GM19351 (cell line): ENCODE measurements around the gene NPAS3.

Experiments
- ATAC-seq: cut with Tn5 transposase; IDR thresholded peaks from one replicate; pipeline ENCODE4 v1.9.1; 2021; ENCODE audit warnings: mild to moderate bottlenecking, moderate library complexity; ENCODE audit not compliant: unreplicated experiment

The NPAS3 gene

DNA sequence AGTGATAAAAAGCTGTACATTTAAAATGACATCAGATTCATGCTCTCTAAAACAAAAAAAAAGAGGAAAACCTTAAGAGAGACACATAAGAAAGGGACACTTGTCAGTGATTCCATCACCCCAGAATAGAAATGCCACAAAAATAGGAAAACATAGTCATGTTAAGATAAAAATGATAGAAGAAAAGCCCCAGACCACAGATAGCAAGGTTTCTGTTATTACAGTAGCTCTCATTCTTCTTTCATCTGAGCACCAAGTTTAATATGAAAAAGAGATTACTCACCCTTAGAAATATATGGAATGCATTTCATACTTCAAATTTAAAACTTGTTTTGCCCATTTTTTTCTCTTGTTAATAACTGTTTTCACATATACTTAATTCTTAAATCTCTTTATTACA, 795.0 kb downstream of the NPAS3 start:
- ATAC-seq, result no peak

DNA sequence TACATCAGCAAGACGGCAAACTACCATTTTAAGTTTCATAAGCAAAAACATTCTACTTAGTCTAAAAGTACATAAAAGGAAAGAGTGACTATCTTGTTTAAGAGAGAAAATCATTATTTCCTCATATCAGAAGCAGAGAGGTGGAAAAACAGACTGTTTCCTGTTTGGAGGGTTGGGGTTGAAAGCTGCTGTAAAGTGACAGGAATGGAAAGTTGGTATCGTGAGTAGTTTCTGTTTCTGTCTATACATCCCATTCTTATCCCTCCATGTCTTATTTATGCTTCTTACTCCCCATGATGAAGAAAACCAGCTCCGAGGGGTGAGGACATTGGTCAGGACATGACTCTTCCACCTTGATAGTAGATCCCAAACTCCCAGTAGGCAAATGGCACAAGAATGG, 795.7 kb downstream of the NPAS3 start:
- ATAC-seq, result no peak

DNA sequence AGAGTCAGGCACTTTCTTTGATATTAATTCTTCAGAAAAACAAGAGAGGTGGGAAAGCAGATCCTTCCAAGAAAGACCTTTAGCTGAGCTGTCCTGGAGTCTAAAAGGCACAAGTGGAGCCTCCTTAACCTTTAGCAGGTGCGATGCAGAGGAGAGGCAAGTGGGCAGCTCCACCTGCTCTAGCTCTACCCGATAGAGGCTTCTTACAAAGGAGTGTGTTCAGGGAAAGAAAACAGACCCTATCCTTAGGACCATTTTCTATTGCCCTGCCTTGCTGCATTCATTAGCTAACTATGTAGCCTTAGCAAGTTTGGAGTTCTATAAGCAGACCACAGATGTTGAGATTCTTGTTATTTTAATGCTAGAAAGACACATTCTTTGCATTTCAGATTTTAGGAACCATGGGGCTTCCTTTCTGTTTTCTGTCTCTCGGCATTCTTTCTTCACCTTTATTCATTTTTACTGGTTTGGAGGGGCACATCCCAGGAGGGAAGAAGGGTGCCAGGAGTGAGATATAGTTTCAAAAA, 797.7 kb downstream of the NPAS3 start:
- ATAC-seq, result no peak

DNA sequence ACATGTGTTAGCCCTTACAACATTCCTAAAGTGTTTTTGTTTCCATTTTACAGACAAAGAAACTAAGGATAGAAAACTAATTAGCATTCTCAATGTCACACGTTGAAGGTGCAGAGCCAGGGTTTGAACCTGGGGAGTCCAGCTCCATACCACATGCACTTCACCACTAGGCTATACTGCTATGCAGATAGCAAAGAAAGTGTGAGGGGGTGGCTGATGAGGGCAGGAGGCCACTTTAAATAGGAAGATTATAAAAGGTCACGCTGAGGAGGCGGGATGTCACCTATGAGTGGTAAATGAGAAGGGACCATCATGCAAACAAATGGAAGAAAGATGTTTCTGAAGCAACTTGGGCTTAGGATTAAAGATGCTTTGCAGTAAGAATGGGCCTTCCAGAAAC, 798.3 kb downstream of the NPAS3 start:
- ATAC-seq, result no peak

DNA sequence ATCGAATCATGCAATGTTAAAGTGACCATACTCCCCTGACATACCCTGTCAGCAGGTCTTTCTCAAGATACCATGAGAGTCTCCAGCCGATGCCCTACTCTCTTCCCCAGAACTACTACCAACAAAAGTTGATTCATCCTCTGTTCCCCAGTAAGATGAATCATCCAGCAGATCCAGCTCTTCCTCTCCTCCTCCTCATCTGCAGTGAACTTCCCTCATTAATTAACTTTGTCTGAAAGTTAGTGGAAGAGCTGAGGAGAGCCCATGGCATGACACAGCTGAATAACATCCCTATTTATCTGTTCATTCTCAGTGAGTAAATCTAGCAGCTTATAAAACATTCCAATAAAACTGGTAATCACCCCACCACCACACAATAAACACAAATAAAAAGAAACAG, 798.8 kb downstream of the NPAS3 start:
- ATAC-seq, result no peak

DNA sequence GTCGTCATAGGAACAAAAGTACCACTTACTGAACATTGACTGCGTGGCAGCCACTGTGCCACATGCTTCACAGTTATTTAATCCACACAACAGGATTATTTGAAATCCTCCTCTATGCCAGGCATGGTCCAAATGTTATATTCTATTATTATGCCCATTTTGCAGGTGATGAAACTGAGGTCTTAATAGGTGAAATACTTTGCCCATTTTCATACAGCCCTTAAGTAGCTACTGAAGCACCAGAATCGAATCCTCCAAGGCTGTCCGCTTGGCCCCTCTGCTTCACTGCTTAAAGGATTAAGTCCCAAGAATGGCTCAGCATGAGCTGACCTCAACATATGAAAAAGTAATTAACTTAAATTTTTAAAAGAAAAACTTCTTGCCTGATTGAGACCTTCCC, 799.4 kb downstream of the NPAS3 start:
- no peak for ATAC-seq

DNA sequence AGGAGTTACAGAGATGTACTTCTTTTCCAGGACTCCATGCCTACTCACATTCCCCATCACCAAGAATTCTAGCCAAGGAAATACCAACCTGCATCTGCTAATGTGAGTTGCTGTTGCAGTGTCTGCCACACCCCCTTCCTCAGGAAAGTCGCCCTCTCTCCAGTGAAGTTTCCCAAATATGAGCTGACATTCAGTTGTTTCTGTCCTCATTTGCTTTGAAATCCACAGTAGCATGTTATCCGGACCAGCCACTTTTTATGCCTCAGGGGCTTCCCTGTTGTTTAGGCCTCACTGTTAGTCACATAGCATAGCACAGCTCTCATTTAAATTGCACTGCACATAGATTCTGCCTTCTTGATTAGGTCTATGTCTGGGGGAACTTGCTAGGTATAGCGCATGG, 799.8 kb downstream of the NPAS3 start:
- no peak for ATAC-seq

DNA sequence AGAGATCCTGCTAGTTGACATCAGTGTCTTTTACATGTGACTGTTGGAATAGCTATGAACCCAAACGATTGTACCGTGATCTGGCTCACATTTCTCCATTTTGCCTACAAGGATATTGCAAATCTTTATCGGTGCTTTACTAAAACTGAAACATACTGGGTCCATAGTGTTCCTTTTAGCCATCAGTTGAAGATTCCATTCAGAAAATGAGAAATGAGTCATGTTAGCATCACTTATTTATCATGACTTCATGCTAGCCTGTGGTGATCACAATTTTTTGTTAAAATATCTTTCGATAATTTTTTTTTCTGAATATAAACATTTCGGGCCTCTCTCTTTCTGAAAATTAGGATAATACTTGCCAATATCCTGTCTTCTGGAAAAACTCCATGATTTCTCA, 801.9 kb downstream of the NPAS3 start:
- ATAC-seq, result no peak

DNA sequence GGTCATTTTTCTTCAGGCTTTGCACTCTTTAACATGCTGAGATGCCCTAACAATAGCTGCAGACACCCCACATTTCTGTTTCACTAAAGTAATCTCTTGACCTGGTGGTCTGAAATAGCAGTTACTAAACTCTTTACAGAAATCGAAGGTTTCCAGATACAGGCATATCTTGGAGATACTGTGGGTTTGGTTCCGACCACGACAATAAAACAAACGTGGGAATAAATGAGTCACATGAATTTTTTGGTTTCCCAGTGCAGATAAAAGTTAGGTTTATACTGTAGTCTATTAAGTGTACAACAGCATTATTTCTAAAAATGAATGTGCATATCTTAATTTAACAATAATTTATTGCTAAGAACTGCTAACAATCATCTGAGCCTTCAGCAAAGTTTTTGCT, 803.5 kb downstream of the NPAS3 start:
- no peak for ATAC-seq

DNA sequence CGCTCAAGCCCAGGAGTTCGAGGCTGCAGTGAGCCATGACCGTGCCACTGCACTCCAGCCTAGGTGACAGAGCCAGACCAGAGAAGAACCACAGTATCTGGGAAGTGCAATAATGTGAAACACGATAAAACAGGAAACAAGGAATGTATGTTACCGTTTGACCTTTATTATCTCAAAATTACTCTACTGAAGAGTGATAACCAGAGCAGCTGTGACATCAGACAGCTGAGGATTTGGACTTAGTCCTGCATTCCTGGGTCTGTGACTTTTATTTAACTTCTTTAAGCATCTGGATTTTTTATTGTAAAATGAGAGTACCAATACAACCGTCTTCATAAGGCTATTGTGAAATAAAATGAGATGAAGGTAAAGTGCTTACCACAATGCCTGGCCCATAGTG, 806.5 kb downstream of the NPAS3 start:
- ATAC-seq, result no peak

DNA sequence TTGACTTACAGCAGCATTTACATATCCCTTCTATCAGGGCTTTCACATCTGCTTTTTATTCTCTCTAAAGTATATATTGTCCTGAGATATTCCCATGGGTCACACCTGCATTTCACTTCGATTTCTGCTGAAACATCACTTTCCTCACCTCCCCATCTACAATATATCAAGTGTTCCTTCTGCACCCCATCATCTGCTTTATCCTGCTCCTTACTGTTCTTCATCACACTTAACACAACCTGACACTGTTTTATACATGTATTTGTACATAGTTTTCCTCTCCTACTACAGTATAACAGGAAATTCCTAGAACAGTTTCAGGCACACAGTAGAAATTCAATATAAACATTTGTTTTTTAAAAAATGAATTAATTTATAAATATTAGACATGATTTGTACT, 809.1 kb downstream of the NPAS3 start:
- ATAC-seq, result no peak

DNA sequence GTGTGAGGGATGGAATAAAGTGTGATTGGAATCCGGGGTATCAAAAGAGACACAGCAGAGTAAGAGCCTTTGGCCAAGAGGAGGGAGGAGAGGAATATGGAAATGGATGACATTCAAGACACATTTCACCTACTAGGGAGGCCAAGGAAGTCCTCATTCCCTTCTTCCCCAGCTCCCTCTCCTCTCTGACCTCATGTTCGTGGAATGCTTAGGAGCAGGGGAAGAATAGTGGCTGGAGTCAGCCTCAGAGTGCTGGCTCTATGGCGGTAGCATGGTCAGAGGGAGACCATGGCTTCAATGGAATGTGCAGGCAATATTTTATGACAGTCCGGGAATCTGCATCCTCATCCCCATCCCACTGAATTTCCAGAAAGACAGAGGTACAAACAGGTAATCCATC, 815.6 kb downstream of the NPAS3 start:
- no peak for ATAC-seq

DNA sequence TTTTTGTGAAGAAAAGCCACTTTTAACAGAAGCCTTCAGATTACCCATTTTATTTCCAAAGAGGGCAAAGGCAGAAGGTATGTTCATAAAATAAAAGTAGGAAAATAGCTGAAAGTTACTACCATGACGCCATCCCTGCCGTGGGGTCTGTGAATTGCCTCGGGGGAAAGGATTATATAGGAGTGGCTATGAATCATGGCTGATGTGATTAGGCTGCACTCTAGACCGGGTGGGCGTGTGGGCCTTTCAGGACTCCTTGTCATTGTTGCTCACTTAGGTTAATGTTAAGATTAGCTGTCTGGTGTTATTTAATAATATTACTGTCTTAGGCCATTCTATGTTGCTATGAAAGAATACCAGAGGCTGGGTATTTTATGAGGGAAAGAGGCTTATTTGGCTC, 816.7 kb downstream of the NPAS3 start:
- no peak for ATAC-seq

DNA sequence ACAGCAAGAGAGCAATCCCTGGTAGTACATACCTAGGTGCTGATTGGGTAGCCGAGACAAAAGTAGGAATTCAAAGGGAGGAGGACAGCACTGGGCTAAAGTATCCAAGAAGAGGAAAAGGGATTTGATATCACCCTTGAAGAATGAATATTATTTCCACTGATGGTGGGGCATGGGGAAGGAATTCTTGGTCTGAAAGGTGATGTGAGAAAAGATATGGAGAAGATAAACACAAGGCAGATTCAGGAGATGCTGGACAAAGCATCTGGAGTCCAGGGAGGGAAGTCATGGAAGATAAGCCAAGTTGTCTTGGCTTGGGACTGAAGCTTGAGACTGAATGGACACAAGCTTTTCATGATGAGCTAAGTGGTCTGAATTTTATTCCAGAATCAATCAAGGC, 818.2 kb downstream of the NPAS3 start:
- no peak for ATAC-seq

DNA sequence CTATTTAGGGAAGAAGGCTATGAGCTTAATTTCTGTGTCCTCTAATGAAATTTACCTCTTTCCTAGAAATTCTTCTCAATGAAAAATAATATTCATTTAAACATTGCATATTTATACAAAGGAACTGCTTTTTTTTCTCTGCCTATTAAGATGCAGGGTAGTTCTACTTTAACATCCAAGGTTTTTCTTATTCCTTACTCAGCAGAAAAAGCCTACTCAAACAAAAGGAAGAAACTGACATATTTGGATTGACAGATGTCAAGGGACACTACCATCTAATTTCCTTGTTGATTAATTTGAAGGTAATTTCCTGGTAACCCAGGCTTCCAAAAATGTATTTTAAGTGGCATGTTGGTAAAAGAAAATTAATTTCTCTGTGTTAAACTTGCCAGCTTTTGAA, 819.9 kb downstream of the NPAS3 start:
- ATAC-seq, result no peak

DNA sequence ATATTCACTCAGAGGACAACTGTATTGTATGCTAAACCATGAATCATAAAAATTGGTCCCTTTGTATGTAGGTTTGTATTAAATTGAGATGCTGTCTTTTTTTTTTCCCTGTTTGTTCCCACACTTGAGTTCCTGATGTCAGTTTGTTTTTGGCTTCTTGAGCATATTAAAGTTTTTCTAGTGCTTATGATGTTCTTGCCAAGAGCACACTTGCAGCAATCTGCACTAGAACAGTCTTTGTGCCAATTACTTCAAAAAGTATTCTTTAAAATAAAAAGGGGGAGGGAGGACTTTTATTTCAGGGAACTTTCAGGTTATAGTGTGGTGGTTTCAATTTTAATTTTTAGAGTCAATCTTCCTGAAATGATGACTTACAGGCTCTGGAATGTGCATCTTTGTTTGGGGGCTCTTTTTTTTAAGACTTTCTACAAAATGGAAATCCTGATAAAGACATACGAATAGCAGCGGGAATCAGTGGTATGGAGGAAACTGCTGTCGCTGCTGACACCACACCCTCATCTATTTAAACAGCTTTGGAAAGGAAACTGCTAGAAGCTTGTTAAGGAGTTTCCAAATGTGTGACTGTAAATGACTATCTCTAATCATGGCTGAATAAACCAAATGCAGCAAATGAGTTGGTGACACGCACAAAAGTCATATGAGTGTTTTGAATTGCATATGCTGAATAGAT, 823.6 kb downstream of the NPAS3 start:
- ATAC-seq, result no peak

DNA sequence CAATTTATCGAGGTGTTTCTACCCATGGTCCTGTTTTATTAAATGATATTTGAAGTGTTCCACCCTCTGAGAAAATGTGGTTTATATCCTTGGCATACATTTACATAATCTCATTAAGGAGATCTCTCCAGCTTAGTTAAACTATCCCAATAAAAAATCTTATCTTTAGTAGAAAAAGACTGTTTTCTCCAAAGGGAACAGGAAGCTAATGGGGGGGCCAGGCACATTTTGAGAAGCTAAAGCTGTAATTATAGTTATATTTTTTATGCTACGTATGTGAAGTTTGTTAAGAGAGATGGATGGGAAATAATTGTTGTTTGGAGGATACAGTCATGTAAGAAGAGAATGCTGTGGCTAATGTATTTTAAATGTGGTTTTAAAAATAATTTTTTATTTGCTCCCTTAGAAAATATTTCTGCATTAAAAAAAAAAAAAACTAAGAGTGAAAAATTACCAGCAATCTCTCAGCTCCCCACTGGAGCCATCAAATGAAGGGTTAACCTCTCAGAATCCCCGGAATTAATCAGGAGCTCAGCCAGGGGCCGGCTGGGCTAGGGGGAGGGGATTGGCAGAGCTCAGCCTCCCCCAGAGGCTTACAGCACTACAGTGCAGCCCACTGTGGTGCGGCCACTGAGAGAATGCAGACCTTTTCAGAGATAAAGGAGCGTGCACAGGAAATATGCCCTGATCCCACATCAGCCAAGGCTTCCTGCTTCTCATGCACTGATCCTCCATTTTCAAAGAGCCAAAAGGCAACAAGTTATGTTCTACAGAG, 826.4 kb downstream of the NPAS3 start:
- ATAC-seq, result no peak

DNA sequence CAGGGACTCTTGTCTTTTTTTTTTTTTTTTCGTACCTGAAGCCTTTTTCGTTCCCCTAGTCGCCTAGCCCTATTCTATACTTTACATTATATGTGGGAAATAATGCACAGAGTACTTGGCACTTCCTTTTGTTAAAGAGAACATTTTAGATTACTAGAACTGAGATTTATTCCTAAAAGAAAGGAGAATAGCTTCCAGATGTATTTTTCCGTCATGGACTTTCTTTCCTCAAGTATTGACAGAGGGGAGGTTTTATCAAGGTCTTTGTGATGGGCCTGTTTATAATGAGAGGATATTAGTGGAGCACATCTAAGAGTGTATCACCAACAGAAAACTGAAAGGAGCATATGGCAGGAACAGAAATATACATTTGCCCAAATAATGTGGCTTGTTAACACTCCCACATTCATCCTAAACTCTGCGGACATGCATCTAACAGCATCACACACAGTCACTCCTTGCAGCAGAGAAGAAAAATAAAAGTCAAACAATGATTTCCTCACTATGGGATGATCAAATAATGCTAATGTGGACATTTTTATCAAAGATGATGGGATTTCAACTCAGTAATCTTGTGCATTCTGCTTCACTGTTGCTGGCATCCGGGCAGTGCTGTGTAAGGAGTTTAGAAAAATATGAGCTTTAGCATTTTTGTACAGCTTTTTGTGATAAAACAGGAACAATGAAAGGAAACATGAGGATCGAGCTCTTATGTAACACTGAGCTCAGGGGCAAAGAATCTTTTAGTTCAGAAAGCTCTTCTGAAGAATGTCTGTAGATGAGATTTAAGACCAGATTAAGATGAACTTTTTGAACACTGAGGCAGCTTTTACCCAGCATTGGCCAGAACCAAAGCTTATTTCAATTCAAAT, 829.1 kb downstream of the NPAS3 start:
- ATAC-seq, result no peak

DNA sequence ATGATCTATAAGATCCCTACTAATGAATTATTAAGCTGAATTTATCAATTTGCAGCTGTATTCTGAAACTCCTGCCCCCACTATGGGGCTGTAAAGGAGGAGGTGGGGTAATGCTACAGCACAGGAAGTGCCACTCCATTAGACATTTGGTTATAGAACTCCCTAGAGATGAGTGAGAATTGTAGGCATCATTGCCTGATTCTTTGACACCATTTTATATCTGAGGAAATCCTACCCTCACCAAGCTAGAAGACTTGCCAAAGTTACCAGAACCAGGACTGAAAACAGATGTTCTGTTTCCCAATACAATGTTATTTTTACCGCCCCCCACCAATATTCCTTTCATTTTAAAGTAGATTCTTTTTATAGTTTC, 829.8 kb downstream of the NPAS3 start:
- ATAC-seq, result no peak

DNA sequence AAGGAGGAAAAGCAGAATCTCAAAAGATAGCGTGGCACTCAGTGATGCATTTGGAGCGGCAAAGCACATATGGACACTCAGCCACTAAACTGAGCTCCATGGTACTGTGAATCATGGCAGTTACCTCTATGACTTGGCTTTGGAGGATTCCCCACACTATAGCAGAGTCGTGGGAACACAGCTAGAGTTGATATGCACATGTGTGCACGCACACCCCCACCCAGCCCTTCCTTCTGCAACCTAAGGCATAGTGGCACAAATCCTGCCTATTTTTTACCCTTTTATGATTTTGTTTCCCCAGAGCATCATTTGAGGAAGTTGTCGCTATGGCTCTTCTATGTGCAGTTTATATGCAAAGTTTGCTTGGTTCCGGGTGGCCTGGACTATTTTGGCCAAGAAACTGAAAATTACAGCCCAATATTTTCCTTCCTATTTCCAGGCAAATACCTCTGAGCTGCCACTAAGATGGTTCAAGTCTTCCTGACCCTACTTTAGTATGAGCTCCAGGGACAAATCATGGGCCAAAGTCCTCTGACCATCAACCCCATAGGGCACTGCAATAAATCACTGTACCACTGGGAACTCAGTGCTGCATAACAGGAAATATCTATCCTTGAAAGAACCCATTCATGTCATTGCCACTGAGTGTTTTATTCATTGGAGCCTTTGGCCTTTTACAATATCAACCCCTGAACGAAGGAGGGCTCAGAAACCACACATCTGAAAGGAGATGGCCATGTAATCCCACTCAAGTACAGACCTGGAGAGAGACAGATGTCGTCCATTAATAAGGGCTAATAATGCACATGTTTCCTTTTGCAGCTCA, 834.7 kb downstream of the NPAS3 start:
- no peak for ATAC-seq

DNA sequence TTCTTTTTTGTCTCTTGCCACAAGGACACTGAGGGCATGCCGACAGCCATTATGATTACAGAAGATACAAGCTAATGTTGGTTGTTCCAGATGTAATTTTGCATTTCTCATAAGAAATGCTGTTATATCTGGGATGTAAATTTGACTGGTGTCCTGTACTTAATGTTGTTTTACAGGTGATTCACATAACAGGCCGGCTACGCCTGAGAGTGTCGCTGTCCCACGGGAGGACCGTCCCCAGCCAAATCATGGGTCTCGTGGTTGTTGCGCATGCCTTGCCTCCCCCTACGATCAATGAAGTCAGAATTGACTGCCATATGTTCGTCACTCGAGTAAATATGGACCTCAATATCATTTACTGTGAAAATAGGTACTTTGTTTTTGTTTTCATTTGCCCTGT, 835.5 kb downstream of the NPAS3 start:
- ATAC-seq, result no peak
